Activated B cell treated with CpG ODN at 0.5 μM for 24 hours (primary cell): ENCODE data around the gene STRN4. TPM values are rescaled to one million over a fixed set of nuclear protein-coding genes. Genes with fewer than 3 reads are reported as not detected.

Experiments
- ATAC-seq: fragments of 200-7000 bp; cut with Tn5 transposase; one replicate; pipeline ENCODE4 v1.10.0; 2021; ENCODE audit warnings: low read depth, mild to moderate bottlenecking, moderate library complexity
- CTCF ChIA-PET: fragments of 350-600 bp; sonication (Branson Sonifier 250); formaldehyde crosslinking; loops from one replicate; lab custom pipeline; 2021; ENCODE audit warnings: antibody characterized with exemption; lab: Charles Lee
- POLR2A ChIA-PET: fragments of 350-600 bp; sonication (Branson Sonifier 250); formaldehyde crosslinking; loops from one replicate; lab custom pipeline; 2021; ENCODE audit warnings: antibody characterized with exemption; lab: Charles Lee
- DNase-seq: peaks from one replicate; pipeline ENCODE4 v3.0.0; 2022
- H3K27ac Mint-ChIP-seq: one replicate; pipeline ENCODE4 v1.8.0; 2020; ENCODE audit warnings: mixed read lengths
- H3K27me3 Mint-ChIP-seq: one replicate; pipeline ENCODE4 v1.8.0; 2021; ENCODE audit warnings: mixed read lengths
- H3K36me3 Mint-ChIP-seq: one replicate; pipeline ENCODE4 v1.8.0; 2021; ENCODE audit warnings: low read depth, mixed read lengths
- H3K4me1 Mint-ChIP-seq: one replicate; pipeline ENCODE4 v1.8.0; 2021; ENCODE audit warnings: mixed read lengths
- H3K4me3 Mint-ChIP-seq: one replicate; pipeline ENCODE4 v1.8.0; 2020; ENCODE audit warnings: mild to moderate bottlenecking, mixed read lengths
- H3K9me3 Mint-ChIP-seq: one replicate; pipeline ENCODE4 v1.8.0; 2020; ENCODE audit warnings: mixed read lengths
- intact Hi-C: fragments of 100-400 bp; cut with micrococcal nuclease; formaldehyde crosslinking; loops from one replicate; pipeline ENCODE4 v1.15.1; 2024
- total RNA-seq: library from RNA; stranded (reverse); gene quantifications from 2 replicates; pipeline ENCODE4 v1.2.3, GENCODE V29; 2022
- TF ChIP-seq, protein P1 (sequence below): fragments of 200-600 bp; IDR thresholded peaks from one replicate; pipeline ENCODE4 v1.8.0; 2022; ENCODE audit warnings: antibody characterized with exemption, mild to moderate bottlenecking

The STRN4 gene
- total RNA-seq, 1 donor from 2014 or later = 90.4 TPM

DNA sequence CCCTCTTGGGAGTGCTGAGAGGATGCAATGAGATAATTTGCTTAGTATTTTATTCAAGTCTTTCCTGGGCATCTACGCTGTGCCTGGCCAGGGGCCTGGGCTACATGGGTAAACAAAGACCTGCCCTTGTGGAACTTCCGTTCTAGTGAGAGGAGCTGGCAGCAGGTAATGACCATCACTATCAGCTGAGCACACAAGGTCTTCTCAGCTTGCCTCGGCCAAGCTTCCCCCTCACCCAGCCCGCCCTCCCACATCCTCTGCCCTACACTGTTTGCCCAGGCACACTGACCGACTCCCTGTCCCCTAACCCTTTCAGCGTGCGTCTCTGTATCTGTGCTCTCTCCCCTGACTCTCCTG is 9.0 kb downstream of the STRN4 start:
- H3K27ac Mint-ChIP-seq = no peak overlapping the region

DNA sequence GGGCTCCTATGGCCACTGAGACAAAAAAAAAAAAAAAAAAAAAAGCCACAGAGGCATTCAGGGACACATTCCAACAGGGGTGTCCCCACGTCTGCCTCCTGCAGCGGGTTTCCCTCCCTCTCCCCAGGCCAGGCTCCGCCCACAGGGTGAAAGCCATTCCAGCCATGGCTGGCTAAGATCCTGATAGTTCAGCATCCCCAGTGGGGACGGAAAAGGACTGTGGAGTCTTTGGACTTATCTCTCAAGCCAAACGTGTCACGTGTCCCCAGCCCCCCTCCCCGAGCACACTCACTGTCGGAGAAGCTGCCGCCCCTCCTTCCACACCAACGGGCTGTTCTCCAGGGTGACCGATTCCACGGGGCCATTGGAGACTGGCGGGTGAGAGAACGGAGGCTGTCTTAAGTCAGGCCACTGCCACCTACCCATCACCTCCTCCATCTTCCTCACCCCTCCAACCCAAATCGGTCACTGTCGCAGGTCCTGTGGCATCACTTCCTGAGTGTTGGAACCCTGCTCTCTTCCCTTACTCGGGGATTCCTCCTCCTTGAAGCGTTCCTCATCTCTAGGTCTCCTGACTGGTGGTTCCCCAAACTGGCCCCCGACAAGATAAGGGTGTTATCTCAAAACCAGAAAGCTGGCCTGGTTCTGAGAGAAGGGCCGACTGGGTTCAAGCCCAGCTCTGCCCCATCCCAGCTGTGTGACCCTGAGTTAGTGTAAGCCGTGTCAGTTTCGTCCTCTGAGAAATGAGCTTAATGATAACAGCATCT is 9.5 kb downstream of the STRN4 start:
- Mint-ChIP-seq H3K36me3 (peaks cover 71% of the 10 kb centered on the region), H3K4me3 (no peak overlapping the region), H3K9me3 (no peaks in the 10 kb centered on the region), H3K27ac (no peak overlapping the region), H3K4me1 (peaks cover 18% of the 10 kb centered on the region), H3K27me3 (no peaks in the 10 kb centered on the region)
- TF ChIP-seq, protein P1, sequence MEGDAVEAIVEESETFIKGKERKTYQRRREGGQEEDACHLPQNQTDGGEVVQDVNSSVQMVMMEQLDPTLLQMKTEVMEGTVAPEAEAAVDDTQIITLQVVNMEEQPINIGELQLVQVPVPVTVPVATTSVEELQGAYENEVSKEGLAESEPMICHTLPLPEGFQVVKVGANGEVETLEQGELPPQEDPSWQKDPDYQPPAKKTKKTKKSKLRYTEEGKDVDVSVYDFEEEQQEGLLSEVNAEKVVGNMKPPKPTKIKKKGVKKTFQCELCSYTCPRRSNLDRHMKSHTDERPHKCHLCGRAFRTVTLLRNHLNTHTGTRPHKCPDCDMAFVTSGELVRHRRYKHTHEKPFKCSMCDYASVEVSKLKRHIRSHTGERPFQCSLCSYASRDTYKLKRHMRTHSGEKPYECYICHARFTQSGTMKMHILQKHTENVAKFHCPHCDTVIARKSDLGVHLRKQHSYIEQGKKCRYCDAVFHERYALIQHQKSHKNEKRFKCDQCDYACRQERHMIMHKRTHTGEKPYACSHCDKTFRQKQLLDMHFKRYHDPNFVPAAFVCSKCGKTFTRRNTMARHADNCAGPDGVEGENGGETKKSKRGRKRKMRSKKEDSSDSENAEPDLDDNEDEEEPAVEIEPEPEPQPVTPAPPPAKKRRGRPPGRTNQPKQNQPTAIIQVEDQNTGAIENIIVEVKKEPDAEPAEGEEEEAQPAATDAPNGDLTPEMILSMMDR = no peak
- ATAC-seq = no peak
- intact Hi-C loops = no loop called here
- no peak for DNase-seq
- ChIA-PET CTCF (interaction anchor here (1.1 kb wide), 1 partner anchor 8 kb away, joined by 4 read pairs; no protein-coding TSS in a partner anchor), POLR2A (interaction anchor here (1.1 kb wide), 1 partner anchor 14 kb away, joined by 3 read pairs; no protein-coding TSS in a partner anchor)

More for the DNA sequence above, 9.0 kb downstream of the STRN4 start:
- Mint-ChIP-seq H3K27me3 (no peaks in the 10 kb centered on the region), H3K36me3 (peaks cover 71% of the 10 kb centered on the region), H3K4me1 (peaks cover 19% of the 10 kb centered on the region), H3K9me3 (no peaks in the 10 kb centered on the region), H3K4me3 (no peak overlapping the region)
- ChIA-PET CTCF (interaction anchor here (1.1 kb wide), 1 partner anchor 9 kb away, joined by 4 read pairs; no protein-coding TSS in a partner anchor), POLR2A (interaction anchor here (1.1 kb wide), 1 partner anchor 14 kb away, joined by 3 read pairs; no protein-coding TSS in a partner anchor)
- TF ChIP-seq, protein P1 = no peak
- no peak for DNase-seq
- ATAC-seq = no peak
- intact Hi-C loops = no loop called here

DNA sequence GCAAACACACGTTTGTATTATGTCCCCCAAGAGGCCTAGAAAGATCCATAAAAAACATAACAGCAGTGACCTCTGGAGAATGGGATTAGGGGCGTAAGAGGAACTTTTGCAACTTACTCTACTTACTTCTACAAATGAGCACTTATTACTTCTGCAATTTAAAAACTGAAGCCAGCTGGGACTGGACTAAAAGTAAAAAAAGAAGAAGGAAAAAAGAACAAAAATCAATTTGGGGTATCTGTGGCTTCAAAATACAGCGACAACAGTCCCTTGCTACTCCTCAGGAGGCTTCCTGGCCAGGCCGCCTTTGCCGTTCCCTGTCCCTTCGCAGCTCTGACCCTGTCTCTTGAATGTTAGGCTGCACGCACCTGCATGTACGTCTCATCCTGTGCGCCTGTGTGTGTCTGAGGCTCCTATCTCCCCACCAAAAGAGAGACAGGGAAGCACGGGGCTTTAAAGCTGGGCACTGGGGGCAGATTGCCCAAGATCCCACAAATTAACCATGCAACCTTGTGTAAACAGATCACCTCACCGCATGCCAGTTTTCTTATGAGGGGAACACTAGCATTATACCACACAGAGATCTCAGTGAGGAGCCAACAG is 12.5 kb downstream of the STRN4 start:
- Mint-ChIP-seq H3K9me3 (no peaks in the 10 kb centered on the region), H3K36me3 (peaks cover 82% of the 10 kb centered on the region), H3K27me3 (no peaks in the 10 kb centered on the region), H3K4me3 (no peak overlapping the region), H3K27ac (no peak overlapping the region), H3K4me1 (peaks cover 20% of the 10 kb centered on the region)
- POLR2A ChIA-PET = interaction anchor here (0.6 kb wide), 1 partner anchor 28 kb away, joined by 3 read pairs; no protein-coding TSS in a partner anchor
- ATAC-seq (no peak), DNase-seq (no peak)
- TF ChIP-seq, protein P1 = no peak
- intact Hi-C loops = no loop called here
- CTCF ChIA-PET = interaction anchor here (9.3 kb wide), 1 partner anchor 30 kb away, joined by 168 read pairs; no protein-coding TSS in a partner anchor

DNA sequence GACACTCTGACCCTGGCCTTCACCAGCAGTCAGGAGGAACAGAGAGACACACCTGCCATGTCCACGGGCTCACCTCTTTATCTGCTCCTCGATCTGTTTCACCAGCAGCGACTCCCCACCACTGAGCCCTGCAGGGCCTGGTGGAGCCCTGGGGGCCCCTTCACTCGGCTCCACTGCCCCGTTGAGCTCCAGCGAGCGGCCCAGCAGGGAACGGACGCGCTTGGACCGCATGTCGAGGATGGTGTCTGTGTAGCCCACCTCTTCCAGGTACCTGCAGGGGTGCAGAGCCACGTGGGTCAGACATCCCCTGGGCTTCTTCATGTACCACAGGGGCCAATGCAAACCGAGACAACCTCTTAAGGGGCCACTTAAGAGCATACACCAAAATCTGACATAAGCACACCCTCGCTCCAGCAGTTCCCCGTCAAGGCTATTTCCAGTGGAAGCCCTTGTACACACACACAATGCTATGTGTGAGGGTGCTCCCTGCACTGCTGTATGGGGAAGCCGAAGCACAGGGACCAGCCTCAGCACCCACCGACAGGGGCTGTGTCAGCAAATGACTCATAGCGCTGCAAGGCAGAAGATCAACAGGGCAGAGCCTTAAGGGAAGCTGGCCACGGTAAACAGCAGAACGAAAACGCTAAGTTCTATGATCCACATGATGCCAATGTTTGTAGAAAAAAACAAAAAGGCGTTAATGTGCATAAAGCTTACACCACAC is 13.1 kb downstream of the STRN4 start:
- H3K27me3 Mint-ChIP-seq = no peaks in the 10 kb centered on the region
- ATAC-seq (no peak), DNase-seq (no peak)
- POLR2A ChIA-PET = interaction anchor here (0.6 to 0.7 kb wide), 2 partner anchors 29 to 122 kb away, joined by 3 read pairs; no protein-coding TSS in a partner anchor
- intact Hi-C loops = no loop called here
- CTCF ChIA-PET = interaction anchor here (9.3 kb wide), 1 partner anchor 29 kb away, joined by 168 read pairs; no protein-coding TSS in a partner anchor
- peaks cover 25% of the 10 kb centered on the region for H3K4me1 Mint-ChIP-seq
- TF ChIP-seq, protein P1 = no peak
- no peaks in the 10 kb centered on the region for H3K9me3 Mint-ChIP-seq
- H3K27ac Mint-ChIP-seq = no peak overlapping the region
- H3K4me3 Mint-ChIP-seq = no peak overlapping the region
- peaks cover 81% of the 10 kb centered on the region for H3K36me3 Mint-ChIP-seq
